MM.1S (cell line): ENCODE data around the gene DDI1.

Experiments
- DNase-seq: peaks from one replicate; pipeline ENCODE4 v3.0.0-alpha.2; 2015
- H2AFZ ChIP-seq: fragments of 300-600 bp; sonication (generic); 2 replicates; pipeline ENCODE4 v1.6.0; 2016; ENCODE audit warnings: antibody characterized with exemption, low read length
- H3F3A ChIP-seq: fragments of 300-600 bp; sonication (generic); 2 replicates; pipeline ENCODE4 v1.6.1; 2016; ENCODE audit warnings: mild to moderate bottlenecking, antibody characterized with exemption, low read length, moderate library complexity, mixed read lengths; ENCODE audit not compliant: insufficient read depth
- H3K27ac ChIP-seq: fragments of 300-600 bp; sonication (generic); 2 replicates; pipeline ENCODE4 v1.5.1; 2016; ENCODE audit warnings: mild to moderate bottlenecking, low read length
- H3K27me3 ChIP-seq: fragments of 300-600 bp; sonication (generic); replicated peaks from 2 replicates; pipeline ENCODE4 v1.6.0; 2016; ENCODE audit warnings: low read length; ENCODE audit not compliant: insufficient read depth
- H3K36me3 ChIP-seq: fragments of 300-600 bp; sonication (generic); replicated peaks from 2 replicates; pipeline ENCODE4 v1.6.1; 2016; ENCODE audit warnings: mild to moderate bottlenecking, low read length, mixed read lengths; ENCODE audit not compliant: insufficient read depth
- H3K4me1 ChIP-seq: fragments of 300-600 bp; sonication (generic); 2 replicates; pipeline ENCODE4 v1.6.1; 2016; ENCODE audit warnings: low read length, mixed read lengths
- H3K4me2 ChIP-seq: fragments of 300-600 bp; sonication (generic); 2 replicates; pipeline ENCODE4 v1.6.0; 2016; ENCODE audit warnings: low read depth, low read length
- H3K4me3 ChIP-seq: fragments of 300-600 bp; sonication (generic); 2 replicates; pipeline ENCODE4 v1.5.1; 2016; ENCODE audit warnings: low read length, mixed read lengths
- H3K79me2 ChIP-seq: fragments of 300-600 bp; sonication (generic); 2 replicates; pipeline ENCODE4 v1.6.1; 2016; ENCODE audit warnings: mixed run types, low read length, mixed read lengths
- H3K9ac ChIP-seq: fragments of 300-600 bp; sonication (generic); 2 replicates; pipeline ENCODE4 v1.6.1; 2016; ENCODE audit warnings: low read length, mixed read lengths
- H3K9me2 ChIP-seq: fragments of 300-600 bp; sonication (generic); replicated peaks from 2 replicates; pipeline ENCODE4 v1.6.1; 2016; ENCODE audit warnings: mild to moderate bottlenecking, low read length, mixed read lengths; ENCODE audit not compliant: insufficient read depth
- H3K9me3 ChIP-seq: fragments of 300-600 bp; sonication (generic); replicated peaks from 2 replicates; pipeline ENCODE4 v1.6.1; 2016; ENCODE audit warnings: mild to moderate bottlenecking, low read length, mixed read lengths; ENCODE audit not compliant: insufficient read depth
- H4K20me1 ChIP-seq: fragments of 300-600 bp; sonication (generic); 2 replicates; pipeline ENCODE4 v1.6.1; 2016; ENCODE audit warnings: mild to moderate bottlenecking, low read length, moderate library complexity, mixed read lengths; ENCODE audit not compliant: insufficient read depth
- EZH2 ChIP-seq: fragments of 300-600 bp; sonication (generic); optimal IDR thresholded peaks from 2 replicates; pipeline ENCODE3; 2017; ENCODE audit warnings: low read depth, mild to moderate bottlenecking, antibody characterized with exemption, low read length, mixed read lengths
- EZH2phosphoT487 ChIP-seq: fragments of 300-600 bp; sonication (generic); IDR thresholded peaks from 2 replicates; pipeline ENCODE4 v1.6.1; 2018; ENCODE audit warnings: antibody characterized with exemption, low read length
- TF ChIP-seq, protein P1 (sequence below): fragments of 300-600 bp; sonication (generic); IDR thresholded peaks from 2 replicates; pipeline ENCODE4 v1.5.1; 2016; ENCODE audit warnings: antibody characterized with exemption, low read length, mixed read lengths

Gene DDI1

DNA sequence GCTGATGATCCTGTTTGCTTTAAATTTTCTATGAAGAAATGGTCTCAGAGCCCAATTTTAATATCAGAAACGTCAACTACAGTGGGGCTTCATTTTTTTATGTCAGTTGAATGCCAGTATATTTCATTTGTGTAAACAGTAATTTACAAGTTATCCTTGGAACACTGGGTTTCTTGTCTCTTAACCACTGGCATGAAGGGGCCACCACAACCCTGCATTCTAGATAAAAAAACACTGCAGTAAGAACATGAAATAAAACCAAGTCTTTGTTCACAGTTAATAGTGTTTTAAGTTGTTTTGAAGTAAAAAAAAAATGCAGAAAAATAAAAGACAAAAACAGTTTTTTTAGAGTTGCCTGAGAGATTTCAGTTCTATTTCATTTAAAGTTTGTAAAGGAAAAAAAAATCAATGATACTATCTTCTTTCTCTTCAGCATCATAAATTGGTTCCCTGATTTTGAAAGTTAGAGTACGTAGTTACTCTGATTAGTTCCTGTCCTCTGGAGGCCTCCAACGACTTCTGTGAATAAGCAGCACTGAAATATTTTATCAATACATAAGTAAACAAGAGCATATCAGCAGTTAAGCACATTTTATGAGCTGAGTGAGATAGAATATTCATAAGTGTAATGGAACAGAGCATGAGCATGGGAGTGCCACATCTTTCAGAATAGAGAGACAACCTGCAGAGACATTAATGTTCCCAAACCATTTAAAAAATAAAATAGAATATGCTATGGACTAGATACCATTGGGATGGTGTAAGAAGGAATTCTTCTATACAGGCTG is 7.8 kb upstream of the DDI1 start:
- Histone ChIP-seq H4K20me1 (no peaks in the 10 kb centered on the region), H3K9me3 (no peaks in the 10 kb centered on the region), H2AFZ (no peak overlapping the region), H3K4me1 (no peaks in the 10 kb centered on the region), H3K79me2 (no peaks in the 10 kb centered on the region), H3K36me3 (no peaks in the 10 kb centered on the region), H3K4me3 (no peak overlapping the region), H3K9ac (no peak overlapping the region), H3K4me2 (no peak overlapping the region), H3K27me3 (no peaks in the 10 kb centered on the region), H3F3A (no peaks in the 10 kb centered on the region), H3K27ac (no peak overlapping the region), H3K9me2 (no peaks in the 10 kb centered on the region)
- no peak for DNase-seq
- TF ChIP-seq EZH2 (no peak), EZH2phosphoT487 (no peak)
- TF ChIP-seq, protein P1, sequence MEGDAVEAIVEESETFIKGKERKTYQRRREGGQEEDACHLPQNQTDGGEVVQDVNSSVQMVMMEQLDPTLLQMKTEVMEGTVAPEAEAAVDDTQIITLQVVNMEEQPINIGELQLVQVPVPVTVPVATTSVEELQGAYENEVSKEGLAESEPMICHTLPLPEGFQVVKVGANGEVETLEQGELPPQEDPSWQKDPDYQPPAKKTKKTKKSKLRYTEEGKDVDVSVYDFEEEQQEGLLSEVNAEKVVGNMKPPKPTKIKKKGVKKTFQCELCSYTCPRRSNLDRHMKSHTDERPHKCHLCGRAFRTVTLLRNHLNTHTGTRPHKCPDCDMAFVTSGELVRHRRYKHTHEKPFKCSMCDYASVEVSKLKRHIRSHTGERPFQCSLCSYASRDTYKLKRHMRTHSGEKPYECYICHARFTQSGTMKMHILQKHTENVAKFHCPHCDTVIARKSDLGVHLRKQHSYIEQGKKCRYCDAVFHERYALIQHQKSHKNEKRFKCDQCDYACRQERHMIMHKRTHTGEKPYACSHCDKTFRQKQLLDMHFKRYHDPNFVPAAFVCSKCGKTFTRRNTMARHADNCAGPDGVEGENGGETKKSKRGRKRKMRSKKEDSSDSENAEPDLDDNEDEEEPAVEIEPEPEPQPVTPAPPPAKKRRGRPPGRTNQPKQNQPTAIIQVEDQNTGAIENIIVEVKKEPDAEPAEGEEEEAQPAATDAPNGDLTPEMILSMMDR: no peak

DNA sequence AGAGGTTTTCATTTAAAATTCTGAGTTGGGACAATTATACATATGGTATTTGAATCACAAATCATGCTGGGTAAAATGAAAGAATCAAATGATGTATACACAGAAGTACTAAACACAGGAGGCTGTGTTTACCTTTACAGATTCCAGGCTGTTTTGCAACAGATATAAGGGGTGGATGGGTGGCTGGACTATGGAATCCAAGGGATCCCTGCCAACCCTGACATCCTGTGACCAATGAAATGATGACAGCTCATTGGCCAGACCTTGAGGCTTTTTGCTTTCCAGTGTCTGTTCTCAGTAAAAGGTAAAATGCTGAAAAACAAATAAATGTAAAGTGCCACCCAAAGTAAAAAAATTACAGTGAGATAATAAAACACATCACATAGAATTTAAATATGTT is 3.3 kb upstream of the DDI1 start:
- no peaks in the 10 kb centered on the region for H3K9me3 ChIP-seq
- no peaks in the 10 kb centered on the region for H3K27me3 ChIP-seq
- H3K27ac ChIP-seq: no peak overlapping the region
- no peak overlapping the region for H3K9ac ChIP-seq
- H3K4me1 ChIP-seq: no peaks in the 10 kb centered on the region
- no peak overlapping the region for H2AFZ ChIP-seq
- no peaks in the 10 kb centered on the region for H3K9me2 ChIP-seq
- H3K4me3 ChIP-seq: no peak overlapping the region
- H4K20me1 ChIP-seq: no peaks in the 10 kb centered on the region
- TF ChIP-seq EZH2: no peak
- no peak for TF ChIP-seq EZH2phosphoT487
- TF ChIP-seq, protein P1: no peak
- no peaks in the 10 kb centered on the region for H3K79me2 ChIP-seq
- no peak for DNase-seq
- H3K4me2 ChIP-seq: no peak overlapping the region
- no peaks in the 10 kb centered on the region for H3K36me3 ChIP-seq
- no peaks in the 10 kb centered on the region for H3F3A ChIP-seq

DNA sequence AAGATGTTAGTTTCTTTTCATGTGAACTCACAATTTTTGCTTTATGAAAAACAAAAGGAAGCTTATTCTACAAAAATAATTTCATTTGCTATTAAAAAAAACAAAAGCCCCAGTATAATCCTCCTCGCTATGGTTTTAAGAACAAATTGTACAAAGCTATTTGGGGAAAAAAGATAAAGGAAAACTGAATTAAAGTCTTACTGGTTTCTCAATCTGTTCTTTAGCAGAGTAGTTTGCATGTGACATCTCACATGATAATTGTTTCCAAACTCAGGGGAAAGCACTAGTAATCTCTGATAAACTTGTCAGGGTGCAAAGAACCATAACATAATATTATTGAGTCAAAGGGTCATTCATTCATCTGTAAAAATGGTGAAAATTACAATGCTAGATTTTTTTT is 2.9 kb upstream of the DDI1 start:
- H3K4me2 ChIP-seq: no peak overlapping the region
- H3K4me3 ChIP-seq: no peak overlapping the region
- H3F3A ChIP-seq: no peaks in the 10 kb centered on the region
- DNase-seq: no peak
- no peaks in the 10 kb centered on the region for H3K4me1 ChIP-seq
- H3K36me3 ChIP-seq: no peaks in the 10 kb centered on the region
- no peaks in the 10 kb centered on the region for H3K9me2 ChIP-seq
- TF ChIP-seq EZH2: no peak
- TF ChIP-seq, protein P1: no peak
- H3K9ac ChIP-seq: no peak overlapping the region
- no peaks in the 10 kb centered on the region for H3K79me2 ChIP-seq
- no peak overlapping the region for H2AFZ ChIP-seq
- H3K27ac ChIP-seq: no peak overlapping the region
- H4K20me1 ChIP-seq: no peaks in the 10 kb centered on the region
- H3K27me3 ChIP-seq: no peaks in the 10 kb centered on the region
- no peaks in the 10 kb centered on the region for H3K9me3 ChIP-seq
